ENCODE data around the gene ZNF778. TPM values are rescaled to one million over a fixed set of nuclear protein-coding genes. Genes with fewer than 3 reads are reported as not detected.
A peak's percentile ranks its signal among the peaks of the same experiment; 100 is the strongest.
"Not testable (repeated sequence)": the region's sequence is repeated elsewhere in the genome, so short reads cannot be mapped to it uniquely, and the experiment has no call there.

ZNF778 gene
- total RNA-seq, 2 donors from 2014 or later: 12.9 to 30.2 TPM

DNA sequence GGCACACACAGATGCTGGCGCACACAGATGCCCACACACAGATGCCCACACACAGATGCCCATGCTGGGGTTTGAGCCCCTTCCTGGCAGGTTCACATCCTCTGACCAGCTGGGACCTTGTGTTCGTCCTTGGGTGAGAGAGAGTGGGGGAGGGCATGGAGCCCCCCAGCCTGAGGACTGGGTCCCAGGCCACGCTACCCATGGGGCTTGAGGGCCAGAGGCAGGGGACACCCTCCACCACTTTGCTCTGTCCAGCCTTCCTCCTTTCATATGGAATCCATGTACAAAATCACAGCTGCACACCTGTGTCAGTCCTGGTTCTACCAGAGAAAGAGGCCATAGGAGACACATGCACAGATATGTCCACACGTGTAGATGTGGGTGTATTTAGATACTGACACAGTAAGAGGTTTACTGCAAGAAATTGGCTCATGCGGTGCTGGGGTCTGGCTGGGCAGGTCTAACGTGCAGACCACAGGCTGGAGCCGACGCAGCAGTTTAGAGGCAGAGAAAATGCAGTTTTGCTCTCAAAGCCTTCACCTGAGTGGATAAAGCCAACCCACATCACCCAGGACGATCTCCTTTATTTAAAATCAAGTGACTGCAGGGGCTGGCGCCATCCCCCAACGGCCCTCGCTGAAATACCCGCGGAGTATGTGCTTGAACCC lies 28.0 kb upstream of the ZNF778 start:
- DNase-seq (ENCODE audit: low spot score): no peak
- intact Hi-C loops (cut with DNase I): no loop called here
- Histone ChIP-seq H3K4me3 (no peak overlapping the region), H3K27ac (no peak overlapping the region), H3K9me3 (no peaks in the 10 kb centered on the region), H3K4me1 (replicated peaks) (no peaks in the 10 kb centered on the region), H3K27me3 (replicated peaks; ENCODE audit: insufficient read depth) (no peaks in the 10 kb centered on the region), H3K36me3 (no peaks in the 10 kb centered on the region)
- 46% methylated on average over 14 of the region's 14 CpGs for WGBS
- TF ChIP-seq, protein P1, sequence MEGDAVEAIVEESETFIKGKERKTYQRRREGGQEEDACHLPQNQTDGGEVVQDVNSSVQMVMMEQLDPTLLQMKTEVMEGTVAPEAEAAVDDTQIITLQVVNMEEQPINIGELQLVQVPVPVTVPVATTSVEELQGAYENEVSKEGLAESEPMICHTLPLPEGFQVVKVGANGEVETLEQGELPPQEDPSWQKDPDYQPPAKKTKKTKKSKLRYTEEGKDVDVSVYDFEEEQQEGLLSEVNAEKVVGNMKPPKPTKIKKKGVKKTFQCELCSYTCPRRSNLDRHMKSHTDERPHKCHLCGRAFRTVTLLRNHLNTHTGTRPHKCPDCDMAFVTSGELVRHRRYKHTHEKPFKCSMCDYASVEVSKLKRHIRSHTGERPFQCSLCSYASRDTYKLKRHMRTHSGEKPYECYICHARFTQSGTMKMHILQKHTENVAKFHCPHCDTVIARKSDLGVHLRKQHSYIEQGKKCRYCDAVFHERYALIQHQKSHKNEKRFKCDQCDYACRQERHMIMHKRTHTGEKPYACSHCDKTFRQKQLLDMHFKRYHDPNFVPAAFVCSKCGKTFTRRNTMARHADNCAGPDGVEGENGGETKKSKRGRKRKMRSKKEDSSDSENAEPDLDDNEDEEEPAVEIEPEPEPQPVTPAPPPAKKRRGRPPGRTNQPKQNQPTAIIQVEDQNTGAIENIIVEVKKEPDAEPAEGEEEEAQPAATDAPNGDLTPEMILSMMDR (IDR thresholded peaks at IDR 0.05): no peak
- no peak for TF ChIP-seq POLR2A (IDR thresholded peaks at IDR 0.05)
- TF ChIP-seq POLR2AphosphoS5 (IDR thresholded peaks at IDR 0.05): no peak

DNA sequence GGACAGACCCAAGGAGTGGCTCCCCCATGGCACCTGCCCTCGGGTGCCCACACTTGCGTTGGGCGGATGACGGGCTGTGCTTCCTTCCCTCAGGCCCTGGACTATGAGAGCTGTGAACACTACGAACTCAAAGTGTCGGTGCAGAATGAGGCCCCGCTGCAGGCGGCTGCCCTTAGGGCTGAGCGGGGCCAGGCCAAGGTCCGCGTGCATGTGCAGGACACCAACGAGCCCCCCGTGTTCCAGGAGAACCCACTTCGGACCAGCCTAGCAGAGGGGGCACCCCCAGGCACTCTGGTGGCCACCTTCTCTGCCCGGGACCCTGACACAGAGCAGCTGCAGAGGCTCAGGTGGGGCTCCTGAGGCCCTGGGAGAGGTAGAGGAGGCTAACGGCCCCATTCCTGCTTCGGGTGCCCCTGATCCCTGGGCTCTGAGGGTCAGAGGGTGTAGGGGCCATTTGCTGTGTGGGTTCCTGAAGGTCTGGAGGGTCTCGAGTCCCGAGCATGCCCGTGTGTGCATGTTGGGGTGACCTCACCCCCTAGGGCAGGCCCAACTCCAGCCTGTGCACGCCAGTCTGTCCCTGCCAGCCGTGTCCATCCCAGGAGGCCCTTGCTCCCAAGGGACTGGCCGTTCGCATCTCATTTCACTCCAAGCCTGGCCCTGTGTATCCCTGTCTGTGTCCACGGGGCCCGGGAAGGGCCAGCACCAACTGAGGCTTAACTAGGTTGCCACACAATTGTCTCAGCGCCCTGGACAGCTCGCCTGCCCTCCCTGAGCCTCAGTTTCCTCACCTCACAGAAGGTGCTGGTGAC lies 27.1 kb upstream of the ZNF778 start:
- TF ChIP-seq POLR2AphosphoS5 (IDR thresholded peaks at IDR 0.05): no peak
- no peak for TF ChIP-seq POLR2A (IDR thresholded peaks at IDR 0.05)
- TF ChIP-seq, protein P1 (IDR thresholded peaks at IDR 0.05): no peak
- no peaks in the 10 kb centered on the region for H3K4me1 ChIP-seq (replicated peaks)
- no peak for DNase-seq (ENCODE audit: low spot score)
- WGBS: 69% methylated on average over 22 of the region's 28 CpGs
- no peaks in the 10 kb centered on the region for H3K27me3 ChIP-seq (replicated peaks; ENCODE audit: insufficient read depth)
- no peak overlapping the region for H3K4me3 ChIP-seq
- H3K27ac ChIP-seq: no peak overlapping the region
- H3K9me3 ChIP-seq: no peaks in the 10 kb centered on the region
- H3K36me3 ChIP-seq: no peaks in the 10 kb centered on the region
- intact Hi-C loops (cut with DNase I): no loop called here

DNA sequence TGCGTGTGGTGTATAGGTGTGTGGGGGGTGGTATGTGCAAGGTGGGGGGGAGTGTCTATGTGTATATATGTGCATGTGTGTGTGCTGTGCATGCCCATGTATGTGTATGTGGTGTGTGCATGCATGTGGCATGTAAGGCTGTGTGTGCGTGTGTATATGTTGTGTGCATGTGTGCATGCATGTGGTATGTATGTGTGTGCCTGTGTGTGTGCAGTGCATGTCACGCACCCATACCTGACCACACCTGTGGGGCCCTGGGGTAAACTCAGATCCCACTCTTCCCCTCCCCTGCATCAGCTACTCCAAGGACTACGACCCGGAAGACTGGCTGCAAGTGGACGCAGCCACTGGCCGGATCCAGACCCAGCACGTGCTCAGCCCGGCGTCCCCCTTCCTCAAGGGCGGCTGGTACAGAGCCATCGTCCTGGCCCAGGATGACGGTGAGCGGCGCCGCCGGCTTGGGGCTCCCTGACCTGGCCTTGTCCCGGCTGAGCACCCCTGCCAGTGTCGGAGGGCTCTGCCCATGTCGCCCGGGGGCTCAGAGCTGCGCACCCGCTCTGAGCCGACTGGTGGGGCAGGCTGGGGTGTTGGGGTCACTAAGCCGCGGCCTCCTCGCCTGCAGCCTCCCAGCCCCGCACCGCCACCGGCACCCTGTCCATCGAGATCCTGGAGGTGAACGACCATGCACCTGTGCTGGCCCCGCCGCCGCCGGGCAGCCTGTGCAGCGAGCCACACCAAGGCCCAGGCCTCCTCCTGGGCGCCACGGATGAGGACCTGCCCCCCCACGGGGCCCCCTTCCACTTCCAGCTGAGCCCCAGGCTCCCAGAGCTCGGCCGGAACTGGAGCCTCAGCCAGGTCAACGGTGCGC lies 26.2 kb upstream of the ZNF778 start:
- Histone ChIP-seq H3K36me3 (no peaks in the 10 kb centered on the region), H3K4me3 (no peak overlapping the region), H3K4me1 (replicated peaks) (no peaks in the 10 kb centered on the region), H3K9me3 (no peaks in the 10 kb centered on the region), H3K27me3 (replicated peaks; ENCODE audit: insufficient read depth) (no peaks in the 10 kb centered on the region), H3K27ac (no peak overlapping the region)
- intact Hi-C loops (cut with DNase I): no loop called here
- no peak for DNase-seq (ENCODE audit: low spot score)
- WGBS: 49% methylated on average over 31 of the region's 44 CpGs
- TF ChIP-seq, protein P1 (IDR thresholded peaks at IDR 0.05): no peak
- TF ChIP-seq POLR2AphosphoS5 (IDR thresholded peaks at IDR 0.05): no peak

DNA sequence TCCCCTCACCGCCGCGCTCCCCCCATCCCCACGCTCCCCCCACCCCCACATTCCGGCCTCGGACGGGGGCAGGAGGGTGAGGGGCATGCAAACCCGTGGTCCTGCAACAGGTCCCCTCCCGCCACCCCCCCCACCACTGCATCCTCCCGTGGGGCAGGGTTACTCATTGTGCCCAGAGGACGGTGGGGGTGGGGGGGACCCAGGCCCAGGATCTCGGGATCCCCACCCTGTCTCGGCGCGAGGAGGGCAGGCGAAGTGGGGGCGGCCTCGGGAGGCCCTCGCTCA lies 25.7 kb upstream of the ZNF778 start:
- intact Hi-C loops (cut with DNase I): no loop called here
- no peak overlapping the region for H3K27ac ChIP-seq
- 0% methylated on average over 7 of the region's 19 CpGs for WGBS
- no peaks in the 10 kb centered on the region for H3K27me3 ChIP-seq (replicated peaks; ENCODE audit: insufficient read depth)
- TF ChIP-seq POLR2A (IDR thresholded peaks at IDR 0.05) (no peak), POLR2AphosphoS5 (IDR thresholded peaks at IDR 0.05) (no peak)
- TF ChIP-seq, protein P1 (IDR thresholded peaks at IDR 0.05): no peak
- no peaks in the 10 kb centered on the region for H3K36me3 ChIP-seq
- no peaks in the 10 kb centered on the region for H3K4me1 ChIP-seq (replicated peaks)
- DNase-seq (ENCODE audit: low spot score): no peak
- peak overlapping the region; percentile 12 to 36 for H3K4me3 ChIP-seq
- no peaks in the 10 kb centered on the region for H3K9me3 ChIP-seq

DNA sequence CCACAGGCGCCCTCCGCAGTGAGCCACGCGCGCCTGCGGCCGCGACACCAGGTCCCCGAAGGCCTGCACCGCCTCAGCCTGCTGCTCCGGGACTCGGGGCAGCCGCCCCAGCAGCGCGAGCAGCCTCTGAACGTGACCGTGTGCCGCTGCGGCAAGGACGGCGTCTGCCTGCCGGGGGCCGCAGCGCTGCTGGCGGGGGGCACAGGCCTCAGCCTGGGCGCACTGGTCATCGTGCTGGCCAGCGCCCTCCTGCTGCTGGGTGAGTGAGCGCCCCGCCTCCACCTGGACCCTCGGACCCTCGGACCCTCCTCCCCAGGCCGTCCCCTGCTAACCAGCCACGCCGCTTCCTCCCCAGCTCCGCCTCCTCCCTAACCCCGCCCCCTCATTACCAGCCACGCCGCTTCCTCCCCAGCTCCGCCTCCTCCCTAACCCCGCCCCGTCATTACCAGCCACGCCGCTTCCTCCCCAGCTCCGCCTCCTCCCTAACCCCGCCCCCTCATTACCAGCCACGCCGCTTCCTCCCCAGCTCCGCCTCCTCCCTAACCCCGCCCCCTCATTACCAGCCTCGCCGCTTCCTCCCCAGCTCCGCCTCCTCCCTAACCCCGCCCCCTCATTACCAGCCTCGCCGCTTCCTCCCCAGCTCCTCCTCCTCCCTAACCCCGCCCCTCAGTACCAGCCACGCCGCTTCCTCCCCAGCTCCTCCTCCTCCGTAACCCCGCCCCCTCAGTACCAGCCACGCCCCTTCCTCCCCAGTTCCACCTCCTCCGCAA lies 25.1 kb upstream of the ZNF778 start:
- 1% methylated on average over 50 of the region's 63 CpGs for whole genome bisulfite sequencing
- H3K36me3 ChIP-seq; H3K4me1 ChIP-seq (replicated peaks); H3K27me3 ChIP-seq (replicated peaks; ENCODE audit: insufficient read depth); intact Hi-C loops (cut with DNase I); H3K9me3 ChIP-seq; H3K27ac ChIP-seq: not testable (repeated sequence)
- peak overlapping the region; percentile 12 to 36 for H3K4me3 ChIP-seq
- peak; percentile 48 for DNase-seq (ENCODE audit: low spot score)
